ENCODE data around the gene FXR1. TPM values are rescaled to one million over a fixed set of nuclear protein-coding genes. Genes with fewer than 3 reads are reported as not detected.
"Not testable (repeated sequence)": the region's sequence is repeated elsewhere in the genome, so short reads cannot be mapped to it uniquely, and the experiment has no call there.

Gene FXR1
- total and polyA plus RNA-seq, 2 donors (not counting 1 experiment from before 2014, with no cell fraction given): 148 to 252 TPM

- no peaks in the 10 kb centered on the region for H4K20me1 ChIP-seq (ENCODE audit: control insufficient read depth, extremely low read depth, insufficient read depth, low read length)
- DNase-seq (ENCODE audit: low read depth in 2 of 2): peak; percentile 98 to 99
- peak within 1 kb of the TSS; percentile 57 to 98 (median 84) for H3K4me3 ChIP-seq (replicated peaks in 1 of 4; ENCODE audit: control extremely low read depth in 1 of 4, insufficient read depth in 1 of 4, low read depth in 3 of 4, low read length in 4 of 4)
- H2AFZ ChIP-seq (ENCODE audit: low read length): peak within 1 kb of the TSS; percentile 96
- peak within 1 kb of the TSS; percentile 92 for H3K4me2 ChIP-seq (ENCODE audit: extremely low read depth, insufficient read depth, low read length)
- TF ChIP-seq CTCF (conservative IDR thresholded peaks at IDR 0.05 in 1 of 2, IDR thresholded peaks at IDR 0.05 in 1 of 2; ENCODE audit: low read depth in 1 of 2, low read length in 2 of 2) (no peak), EZH2 (IDR thresholded peaks at IDR 0.05; ENCODE audit: low read length, missing control alignments) (no peak)
- peak within 1 kb of the TSS; percentile 69 for H3K9ac ChIP-seq (ENCODE audit: insufficient read depth, low read length)
- peak within 1 kb of the TSS; percentile 68 for H3K27ac ChIP-seq (ENCODE audit: insufficient read depth, low read length)
- H3K79me2 ChIP-seq (ENCODE audit: control insufficient read depth, insufficient read depth, low read length): peaks cover 13% of the 10 kb centered on the region
- H3K4me1 ChIP-seq (ENCODE audit: control insufficient read depth, extremely low read depth, insufficient read depth, low read length): no peaks in the 10 kb centered on the region
- H3K9me3 ChIP-seq (ENCODE audit: control insufficient read depth, insufficient read depth, low read depth, low read length): no peaks in the 10 kb centered on the region
- H3K36me3 ChIP-seq (ENCODE audit: control insufficient read depth, insufficient read depth, low read length): no peaks in the 10 kb centered on the region
- no peaks in the 10 kb centered on the region for H3K27me3 ChIP-seq (ENCODE audit: control insufficient read depth, insufficient read depth, low read length)
These were observed 77.1 kb downstream of the FXR1 start, which contains the start of gene DNAJC19 for GRCh38 chr3:180989291-180990163. TSS of gene DNAJC19 (minus strand) at chr3:180989736. CDS start at chr3:180989602, 134 bp downstream.

GRCh38 chr3:180990505-180990904, 78.0 kb downstream of the FXR1 start:
- Histone ChIP-seq H3K27me3 (ENCODE audit: control insufficient read depth, insufficient read depth, low read length) (no peaks in the 10 kb centered on the region), H3K4me2 (ENCODE audit: extremely low read depth, insufficient read depth, low read length) (peak overlapping the region; percentile 89), H3K4me3 (replicated peaks in 1 of 4; ENCODE audit: control extremely low read depth in 1 of 4, insufficient read depth in 1 of 4, low read depth in 3 of 4, low read length in 4 of 4) (peak overlapping the region; percentile 57 to 98 (median 84)), H3K9me3 (ENCODE audit: control insufficient read depth, insufficient read depth, low read depth, low read length) (no peaks in the 10 kb centered on the region), H3K9ac (ENCODE audit: insufficient read depth, low read length) (no peak overlapping the region), H3K27ac (ENCODE audit: insufficient read depth, low read length) (no peak overlapping the region), H3K79me2 (ENCODE audit: control insufficient read depth, insufficient read depth, low read length) (peaks cover 13% of the 10 kb centered on the region), H3K36me3 (ENCODE audit: control insufficient read depth, insufficient read depth, low read length) (no peaks in the 10 kb centered on the region), H3K4me1 (ENCODE audit: control insufficient read depth, extremely low read depth, insufficient read depth, low read length) (no peaks in the 10 kb centered on the region), H4K20me1 (ENCODE audit: control insufficient read depth, extremely low read depth, insufficient read depth, low read length) (no peaks in the 10 kb centered on the region), H2AFZ (ENCODE audit: low read length) (peak overlapping the region; percentile 96)
- no peak for TF ChIP-seq CTCF (conservative IDR thresholded peaks at IDR 0.05 in 1 of 2, IDR thresholded peaks at IDR 0.05 in 1 of 2; ENCODE audit: low read depth in 1 of 2, low read length in 2 of 2)
- no peak for DNase-seq (ENCODE audit: low read depth in 2 of 2)

- H3K9me3 ChIP-seq (ENCODE audit: control insufficient read depth, insufficient read depth, low read depth, low read length): no peaks in the 10 kb centered on the region
- TF ChIP-seq CTCF (conservative IDR thresholded peaks at IDR 0.05 in 1 of 2, IDR thresholded peaks at IDR 0.05 in 1 of 2; ENCODE audit: low read depth in 1 of 2, low read length in 2 of 2) (no peak), EZH2 (IDR thresholded peaks at IDR 0.05; ENCODE audit: low read length, missing control alignments) (no peak)
- H3K4me1 ChIP-seq (ENCODE audit: control insufficient read depth, extremely low read depth, insufficient read depth, low read length): no peaks in the 10 kb centered on the region
- H3K79me2 ChIP-seq (ENCODE audit: control insufficient read depth, insufficient read depth, low read length): no peaks in the 10 kb centered on the region
- no peaks in the 10 kb centered on the region for H3K36me3 ChIP-seq (ENCODE audit: control insufficient read depth, insufficient read depth, low read length)
- no peak overlapping the region for H3K4me3 ChIP-seq (replicated peaks in 1 of 4; ENCODE audit: control extremely low read depth in 1 of 4, insufficient read depth in 1 of 4, low read depth in 3 of 4, low read length in 4 of 4)
- H3K9ac ChIP-seq (ENCODE audit: insufficient read depth, low read length): no peak overlapping the region
- no peak overlapping the region for H3K27ac ChIP-seq (ENCODE audit: insufficient read depth, low read length)
- H4K20me1 ChIP-seq (ENCODE audit: control insufficient read depth, extremely low read depth, insufficient read depth, low read length): no peaks in the 10 kb centered on the region
- H3K27me3 ChIP-seq (ENCODE audit: control insufficient read depth, insufficient read depth, low read length): no peaks in the 10 kb centered on the region
- no peak overlapping the region for H3K4me2 ChIP-seq (ENCODE audit: extremely low read depth, insufficient read depth, low read length)
- H2AFZ ChIP-seq (ENCODE audit: low read length): no peak overlapping the region
- no peak for DNase-seq (ENCODE audit: low read depth in 2 of 2)
These were observed 84.0 kb downstream of the FXR1 start for GRCh38 chr3:180996415-180996932.

GRCh38 chr3:181002331-181002730, 89.9 kb downstream of the FXR1 start:
- H3K9me3 ChIP-seq (ENCODE audit: control insufficient read depth, insufficient read depth, low read depth, low read length); H3K36me3 ChIP-seq (ENCODE audit: control insufficient read depth, insufficient read depth, low read length); H3K79me2 ChIP-seq (ENCODE audit: control insufficient read depth, insufficient read depth, low read length); H4K20me1 ChIP-seq (ENCODE audit: control insufficient read depth, extremely low read depth, insufficient read depth, low read length); H2AFZ ChIP-seq (ENCODE audit: low read length); H3K9ac ChIP-seq (ENCODE audit: insufficient read depth, low read length); H3K4me2 ChIP-seq (ENCODE audit: extremely low read depth, insufficient read depth, low read length); H3K4me3 ChIP-seq (replicated peaks in 1 of 4; ENCODE audit: control extremely low read depth in 1 of 4, insufficient read depth in 1 of 4, low read depth in 3 of 4, low read length in 4 of 4); H3K4me1 ChIP-seq (ENCODE audit: control insufficient read depth, extremely low read depth, insufficient read depth, low read length); DNase-seq (ENCODE audit: low read depth in 2 of 2); H3K27me3 ChIP-seq (ENCODE audit: control insufficient read depth, insufficient read depth, low read length); H3K27ac ChIP-seq (ENCODE audit: insufficient read depth, low read length): not testable (repeated sequence)

All from fibroblast of lung (primary cell).